PFSK-1 (cell line): ENCODE measurements around the gene CTXN1.

Experiments used
- FOXP2 ChIP-seq: optimal IDR thresholded peaks from 2 replicates; pipeline ENCODE3; 2011; ENCODE audit warnings: borderline replicate concordance, control low read depth, inconsistent platforms; ENCODE audit not compliant: insufficient read depth; ENCODE audit errors: extremely low read length, extremely low read depth
- POLR2AphosphoS5 ChIP-seq: IDR thresholded peaks from 2 replicates; pipeline ENCODE4 v1.6.1; 2012; ENCODE audit warnings: low read depth, mild to moderate bottlenecking, control low read depth, low read length, moderate library complexity
- SIN3A ChIP-seq: IDR thresholded peaks from 2 replicates; pipeline ENCODE4 v1.6.1; 2012; ENCODE audit warnings: mild to moderate bottlenecking, low read length, moderate library complexity, borderline replicate concordance; ENCODE audit not compliant: insufficient read depth
- TAF1 ChIP-seq: IDR thresholded peaks from 2 replicates; pipeline ENCODE4 v1.6.1; 2012; ENCODE audit warnings: low read length, control low read depth, borderline replicate concordance; ENCODE audit not compliant: insufficient read depth
- TF ChIP-seq, protein P1 (sequence below), 2 experiments: IDR thresholded peaks; 2 replicates each; pipeline versions ENCODE4 v1.6.1 to v1.8.0; 2011 to 2012; ENCODE audit warnings: low read depth in 2 of 2, low read length in 2 of 2, control low read depth in 1 of 2, inconsistent platforms in 1 of 2, mild to moderate bottlenecking in 1 of 2, moderate library complexity in 1 of 2; ENCODE audit not compliant: insufficient read depth in 1 of 2

CTXN1 gene

DNA sequence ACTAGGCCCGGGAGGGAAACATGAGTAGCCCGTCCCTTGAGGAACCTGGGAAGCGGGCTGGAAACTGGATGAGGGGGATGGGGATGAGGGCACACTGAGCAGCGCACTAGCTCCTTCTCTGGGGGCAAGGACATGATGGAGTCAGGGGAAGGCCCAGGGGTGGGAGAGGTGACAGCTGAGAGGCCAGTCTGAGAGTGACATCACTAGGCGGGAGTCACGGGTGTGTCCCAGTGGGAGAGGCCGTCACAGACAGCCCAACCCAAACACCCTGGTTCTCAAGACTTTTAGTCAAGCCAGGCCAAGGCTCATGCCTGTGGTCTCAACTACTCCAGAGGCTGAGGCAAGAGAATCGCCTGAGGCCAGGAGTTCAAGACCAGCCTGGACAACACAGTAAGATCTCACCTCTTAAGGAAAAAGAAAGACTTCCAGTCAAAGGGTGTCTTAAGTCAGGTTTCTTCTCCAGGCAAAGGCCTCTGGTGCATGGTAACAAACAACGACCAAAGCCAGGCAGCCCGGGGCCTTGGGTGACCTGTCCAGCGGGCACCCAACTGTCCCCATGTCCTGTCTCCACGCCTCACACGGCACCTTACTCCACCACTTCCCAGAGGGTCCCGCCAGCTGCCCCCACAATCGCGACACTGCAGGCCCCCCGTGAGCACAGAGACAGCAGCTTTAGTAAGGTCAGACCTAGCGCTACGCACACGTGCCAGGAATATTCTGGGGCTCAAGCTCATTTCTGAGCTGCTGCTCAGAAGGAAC, 43.0 kb upstream of the CTXN1 start:
- TF ChIP-seq SIN3A: no peak
- TF ChIP-seq TAF1: no peak
- TF ChIP-seq, protein P1, sequence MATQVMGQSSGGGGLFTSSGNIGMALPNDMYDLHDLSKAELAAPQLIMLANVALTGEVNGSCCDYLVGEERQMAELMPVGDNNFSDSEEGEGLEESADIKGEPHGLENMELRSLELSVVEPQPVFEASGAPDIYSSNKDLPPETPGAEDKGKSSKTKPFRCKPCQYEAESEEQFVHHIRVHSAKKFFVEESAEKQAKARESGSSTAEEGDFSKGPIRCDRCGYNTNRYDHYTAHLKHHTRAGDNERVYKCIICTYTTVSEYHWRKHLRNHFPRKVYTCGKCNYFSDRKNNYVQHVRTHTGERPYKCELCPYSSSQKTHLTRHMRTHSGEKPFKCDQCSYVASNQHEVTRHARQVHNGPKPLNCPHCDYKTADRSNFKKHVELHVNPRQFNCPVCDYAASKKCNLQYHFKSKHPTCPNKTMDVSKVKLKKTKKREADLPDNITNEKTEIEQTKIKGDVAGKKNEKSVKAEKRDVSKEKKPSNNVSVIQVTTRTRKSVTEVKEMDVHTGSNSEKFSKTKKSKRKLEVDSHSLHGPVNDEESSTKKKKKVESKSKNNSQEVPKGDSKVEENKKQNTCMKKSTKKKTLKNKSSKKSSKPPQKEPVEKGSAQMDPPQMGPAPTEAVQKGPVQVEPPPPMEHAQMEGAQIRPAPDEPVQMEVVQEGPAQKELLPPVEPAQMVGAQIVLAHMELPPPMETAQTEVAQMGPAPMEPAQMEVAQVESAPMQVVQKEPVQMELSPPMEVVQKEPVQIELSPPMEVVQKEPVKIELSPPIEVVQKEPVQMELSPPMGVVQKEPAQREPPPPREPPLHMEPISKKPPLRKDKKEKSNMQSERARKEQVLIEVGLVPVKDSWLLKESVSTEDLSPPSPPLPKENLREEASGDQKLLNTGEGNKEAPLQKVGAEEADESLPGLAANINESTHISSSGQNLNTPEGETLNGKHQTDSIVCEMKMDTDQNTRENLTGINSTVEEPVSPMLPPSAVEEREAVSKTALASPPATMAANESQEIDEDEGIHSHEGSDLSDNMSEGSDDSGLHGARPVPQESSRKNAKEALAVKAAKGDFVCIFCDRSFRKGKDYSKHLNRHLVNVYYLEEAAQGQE (IDR thresholded peaks at IDR 0.05; ENCODE audit: insufficient read depth in 1 of 2, low read depth in 2 of 2, low read length in 2 of 2): no peak
- TF ChIP-seq FOXP2: no peak
- no peak for TF ChIP-seq POLR2AphosphoS5

DNA sequence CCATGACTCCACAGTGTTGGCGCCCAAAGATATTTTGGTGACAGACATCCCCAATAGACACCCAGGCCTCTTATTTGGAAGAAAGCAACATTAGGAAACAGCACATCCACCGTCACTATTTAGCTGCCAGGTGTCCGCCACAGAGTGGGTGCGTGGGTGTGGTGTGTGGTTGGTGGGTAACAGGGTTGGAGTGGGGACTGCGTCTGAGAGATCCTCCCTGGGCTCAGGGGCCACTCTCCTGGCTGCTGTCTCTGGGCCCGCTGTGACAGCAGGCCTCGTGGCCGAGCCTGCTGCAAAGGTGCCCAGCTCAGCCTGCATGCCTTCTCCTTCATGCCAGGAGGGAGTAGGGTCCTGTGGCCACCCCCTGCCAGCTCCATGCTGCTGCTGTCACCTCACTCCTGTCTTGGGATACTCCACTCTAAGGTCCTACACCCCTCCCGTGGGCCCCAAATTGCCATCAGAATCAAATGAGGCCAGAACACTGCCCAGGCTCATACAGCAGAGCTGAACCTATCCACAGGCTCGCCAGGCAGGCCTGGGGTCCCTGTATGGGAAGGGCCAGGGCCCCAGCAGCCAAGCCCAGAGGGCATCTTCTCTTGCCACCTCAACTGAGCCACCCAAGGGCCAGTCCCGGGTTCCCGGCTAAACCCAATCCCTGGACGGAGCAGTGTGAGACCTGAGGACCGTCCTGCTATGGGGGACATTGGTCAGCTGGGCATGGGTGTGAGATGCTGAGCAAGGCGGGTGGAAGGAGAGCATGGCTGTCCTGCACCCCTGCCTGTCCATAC, 42.3 kb upstream of the CTXN1 start:
- TF ChIP-seq TAF1: no peak

DNA sequence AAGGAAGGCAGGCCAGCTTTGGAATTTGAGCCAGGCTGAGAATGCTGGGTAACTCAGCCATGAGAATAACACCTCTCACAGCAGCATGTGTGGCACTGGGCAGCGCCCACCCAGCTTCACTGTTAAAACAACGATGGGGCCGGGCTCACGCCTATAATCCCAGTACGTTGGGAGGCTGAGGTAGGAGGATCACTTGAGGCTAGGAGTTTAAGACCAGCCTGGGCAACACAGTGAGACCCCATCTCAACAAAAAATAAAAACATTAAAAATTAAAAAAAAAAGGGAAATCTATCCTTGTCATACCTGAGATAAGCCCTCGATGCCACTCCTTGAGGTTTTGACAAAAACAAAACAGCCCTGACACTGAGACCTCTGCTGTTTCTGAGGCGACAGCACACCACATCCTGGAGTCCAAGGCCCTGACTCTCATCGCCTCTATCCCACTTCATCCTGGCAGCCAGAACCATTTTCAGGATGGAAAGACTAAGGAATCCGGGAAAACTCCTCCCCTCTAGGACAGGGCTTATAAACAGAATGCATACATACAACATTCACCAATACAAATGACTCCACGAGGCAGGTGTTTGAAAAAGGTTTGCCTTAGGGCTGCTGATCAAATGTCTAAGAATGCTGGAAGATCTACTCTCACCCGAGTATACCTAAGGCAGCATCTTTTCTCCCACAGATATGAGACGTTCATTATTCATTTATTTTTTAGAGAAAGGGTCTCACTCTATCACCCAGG, 40.2 kb upstream of the CTXN1 start:
- TF ChIP-seq POLR2AphosphoS5 (no peak), TAF1 (no peak), FOXP2 (no peak), SIN3A (no peak)
- TF ChIP-seq, protein P1 (IDR thresholded peaks at IDR 0.05; ENCODE audit: insufficient read depth in 1 of 2, low read depth in 2 of 2, low read length in 2 of 2): no peak

DNA sequence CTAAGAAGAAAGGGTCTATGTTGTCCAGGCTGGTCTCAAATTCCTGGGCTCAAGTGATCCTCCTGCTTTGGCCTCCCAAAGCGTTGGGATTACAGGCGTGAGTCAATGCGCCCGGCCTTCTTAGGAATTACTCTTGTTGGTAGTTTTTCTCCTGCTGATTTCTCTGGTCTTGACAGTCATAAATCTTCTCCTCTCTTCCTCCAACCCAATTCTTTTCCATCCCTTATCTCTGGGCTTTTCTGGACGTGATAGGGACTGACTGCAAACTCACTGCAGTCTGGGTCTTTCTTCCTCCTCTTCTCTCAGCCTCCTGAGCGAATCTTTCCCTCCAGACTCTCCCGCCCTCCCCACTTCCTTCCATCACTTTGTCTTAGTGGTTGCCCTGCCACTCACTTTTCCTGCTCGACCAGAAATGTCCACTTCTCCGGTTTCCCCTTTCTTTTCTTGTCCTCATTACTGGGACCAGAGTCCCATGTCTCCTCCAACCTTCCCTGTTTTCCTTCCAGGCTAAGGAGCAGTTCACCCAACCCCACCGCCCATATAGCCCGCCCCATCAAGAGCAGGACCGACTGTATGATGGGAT, 39.4 kb upstream of the CTXN1 start:
- TF ChIP-seq POLR2AphosphoS5: no peak
- no peak for TF ChIP-seq SIN3A
- no peak for TF ChIP-seq TAF1
- TF ChIP-seq FOXP2: no peak
- TF ChIP-seq, protein P1 (IDR thresholded peaks at IDR 0.05; ENCODE audit: insufficient read depth in 1 of 2, low read depth in 2 of 2, low read length in 2 of 2): no peak

DNA sequence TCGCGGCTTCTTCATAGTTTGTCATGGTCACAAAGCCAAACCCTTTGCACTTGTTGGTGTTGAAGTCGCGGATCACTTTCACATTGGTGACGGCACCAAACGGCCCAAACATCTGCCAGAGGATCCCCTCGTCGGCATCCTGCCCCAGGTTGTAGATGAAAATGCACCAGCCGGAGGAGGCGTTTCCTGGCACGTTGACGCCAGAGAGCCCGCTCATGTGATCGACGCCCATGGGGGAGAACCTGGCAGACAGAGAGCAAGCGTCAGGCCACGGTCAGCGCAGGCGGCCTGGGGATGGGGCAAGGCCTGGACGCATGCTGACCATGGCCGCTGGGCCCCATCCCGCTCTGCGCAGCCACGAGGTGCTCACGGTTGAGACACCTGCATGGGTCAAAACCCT, 37.6 kb upstream of the CTXN1 start:
- TF ChIP-seq, protein P1 (IDR thresholded peaks at IDR 0.05; ENCODE audit: insufficient read depth in 1 of 2, low read depth in 2 of 2, low read length in 2 of 2): no peak
- TF ChIP-seq POLR2AphosphoS5: no peak
- no peak for TF ChIP-seq TAF1
- TF ChIP-seq FOXP2: no peak
